Fibroblast of lung (primary cell): Measurements from ENCODE around the gene TMEM255B. TPM values are rescaled to one million over a fixed set of nuclear protein-coding genes. Genes with fewer than 3 reads are reported as not detected.

Source experiments
- DNase-seq, 2 donors: peaks; one replicate each; pipeline versions ENCODE4 v3.0.0 to v3.0.0-alpha.2; 2010; ENCODE audit warnings: low read depth in 2 of 2
- H2AFZ ChIP-seq: 2 replicates; pipeline ENCODE4 v1.5.1; 2012; ENCODE audit warnings: low read length, control low read depth, inconsistent platforms
- H3K27ac ChIP-seq: 2 replicates; pipeline ENCODE4 v1.5.1; 2011; ENCODE audit warnings: low read length, control low read depth; ENCODE audit not compliant: insufficient read depth
- H3K27me3 ChIP-seq: 2 replicates; pipeline ENCODE4 v1.5.1; 2011; ENCODE audit warnings: mild to moderate bottlenecking, low read length; ENCODE audit not compliant: control insufficient read depth, insufficient read depth
- H3K36me3 ChIP-seq: 2 replicates; pipeline ENCODE4 v1.5.1; 2011; ENCODE audit warnings: low read length; ENCODE audit not compliant: control insufficient read depth, insufficient read depth
- H3K4me1 ChIP-seq: 2 replicates; pipeline ENCODE4 v1.5.1; 2011; ENCODE audit warnings: low read length; ENCODE audit not compliant: control insufficient read depth, insufficient read depth; ENCODE audit errors: extremely low read depth
- H3K4me2 ChIP-seq: 2 replicates; pipeline ENCODE4 v1.5.1; 2011; ENCODE audit warnings: low read length, control low read depth; ENCODE audit not compliant: insufficient read depth; ENCODE audit errors: extremely low read depth
- H3K4me3 ChIP-seq, 4 experiments: fragments of 200-600 bp in 1 of 4; sonication (generic) in 1 of 4; replicated peaks in 1 of 4; 2 replicates each; pipeline ENCODE4 v1.5.1; 2011 to 2016; ENCODE audit warnings: low read length in 4 of 4, low read depth in 3 of 4, mild to moderate bottlenecking in 3 of 4, control low read depth in 2 of 4, inconsistent platforms in 1 of 4, mixed read lengths in 1 of 4; ENCODE audit not compliant: insufficient read depth in 1 of 4; ENCODE audit errors: control extremely low read depth in 1 of 4
- H3K79me2 ChIP-seq: 2 replicates; pipeline ENCODE4 v1.5.1; 2012; ENCODE audit warnings: mild to moderate bottlenecking, low read length, inconsistent platforms; ENCODE audit not compliant: control insufficient read depth, insufficient read depth
- H3K9ac ChIP-seq: 2 replicates; pipeline ENCODE4 v1.5.1; 2011; ENCODE audit warnings: mild to moderate bottlenecking, low read length, control low read depth; ENCODE audit not compliant: insufficient read depth
- H3K9me3 ChIP-seq: 2 replicates; pipeline ENCODE4 v1.5.1; 2012; ENCODE audit warnings: low read depth, low read length; ENCODE audit not compliant: control insufficient read depth, insufficient read depth
- H4K20me1 ChIP-seq: 2 replicates; pipeline ENCODE4 v1.5.1; 2011; ENCODE audit warnings: low read length; ENCODE audit not compliant: control insufficient read depth, insufficient read depth; ENCODE audit errors: extremely low read depth
- CTCF ChIP-seq, 2 donors: IDR thresholded peaks in 1 of 2; conservative IDR thresholded peaks in 1 of 2; 1 replicate in 1 of 2; 2 replicates in 1 of 2; pipeline ENCODE4 v1.5.1; 2011 to 2012; ENCODE audit warnings: low read length in 2 of 2, control low read depth in 1 of 2, inconsistent platforms in 1 of 2, low read depth in 1 of 2, mild to moderate bottlenecking in 1 of 2
- EZH2 ChIP-seq: IDR thresholded peaks from 2 replicates; pipeline ENCODE4 v1.5.1; 2012; ENCODE audit warnings: low read length, control low read depth, mild to moderate bottlenecking; ENCODE audit errors: missing control alignments
- polyA plus RNA-seq, 2 donors: library from polyadenylated mRNA; depleted of rRNA in 1 of 2; stranded (reverse) in 1 of 2; unstranded in 1 of 2; fragments of >200 nt; gene quantifications; 2 replicates each; pipeline ENCODE4 v1.2.1, GENCODE V29; 2011 to 2012; ENCODE audit warnings: missing spikeins in 1 of 2
- total RNA-seq: library from RNA; depleted of rRNA; stranded (reverse); fragments of >200 nt; gene quantifications from 2 replicates; pipeline ENCODE4 v1.2.1, GENCODE V29; 2014

Gene TMEM255B
- total and polyA plus RNA-seq, 2 donors (not counting 1 experiment from before 2014, with no cell fraction given) = 2.4 to 10.4 TPM

- H3K36me3 ChIP-seq = peaks cover 18% of the 10 kb centered on the region
- TF ChIP-seq CTCF (conservative IDR thresholded peaks at IDR 0.05 in 1 of 2, IDR thresholded peaks at IDR 0.05 in 1 of 2; ENCODE audit: low read depth in 1 of 2, low read length in 2 of 2) = no peak
- no peak for TF ChIP-seq EZH2
- H3K4me2 ChIP-seq = no peak overlapping the region
Observed at GRCh38 chr13:113848020-113848419, 89.0 kb downstream of the TMEM255B start.

GRCh38 chr13:113848431-113849260 is 89.6 kb downstream of the TMEM255B start:
- Histone ChIP-seq H3K36me3 (peaks cover 17% of the 10 kb centered on the region), H3K4me2 (no peak overlapping the region), H4K20me1 (no peaks in the 10 kb centered on the region), H3K4me3 (no peak overlapping the region), H3K79me2 (peaks cover 94% of the 10 kb centered on the region), H3K27ac (no peak overlapping the region), H3K4me1 (peaks cover 14% of the 10 kb centered on the region), H2AFZ (no peak overlapping the region), H3K27me3 (no peaks in the 10 kb centered on the region), H3K9ac (no peak overlapping the region), H3K9me3 (no peaks in the 10 kb centered on the region)
- no peak for DNase-seq
- TF ChIP-seq CTCF (conservative IDR thresholded peaks at IDR 0.05 in 1 of 2, IDR thresholded peaks at IDR 0.05 in 1 of 2; ENCODE audit: low read depth in 1 of 2, low read length in 2 of 2) = no peak
- TF ChIP-seq EZH2 = no peak

More at GRCh38 chr13:113848020-113848419, 89.0 kb downstream of the TMEM255B start:
- DNase-seq = no peak
- Histone ChIP-seq H3K79me2 (peaks cover 92% of the 10 kb centered on the region), H3K9me3 (no peaks in the 10 kb centered on the region), H3K4me1 (peaks cover 10% of the 10 kb centered on the region), H2AFZ (no peak overlapping the region), H3K27me3 (no peaks in the 10 kb centered on the region), H3K27ac (no peak overlapping the region), H3K9ac (no peak overlapping the region), H4K20me1 (no peaks in the 10 kb centered on the region), H3K4me3 (no peak overlapping the region)

- Histone ChIP-seq H3K27me3 (no peaks in the 10 kb centered on the region), H3K36me3 (peaks cover 12% of the 10 kb centered on the region), H3K4me3 (no peak overlapping the region), H3K9ac (no peak overlapping the region), H3K4me2 (no peak overlapping the region), H3K4me1 (peaks cover 23% of the 10 kb centered on the region), H3K9me3 (no peaks in the 10 kb centered on the region), H2AFZ (no peak overlapping the region), H3K27ac (no peak overlapping the region), H3K79me2 (peaks cover 95% of the 10 kb centered on the region), H4K20me1 (peaks cover 2% of the 10 kb centered on the region)
- no peak for TF ChIP-seq CTCF (conservative IDR thresholded peaks at IDR 0.05 in 1 of 2, IDR thresholded peaks at IDR 0.05 in 1 of 2; ENCODE audit: low read depth in 1 of 2, low read length in 2 of 2)
- TF ChIP-seq EZH2 = no peak
- DNase-seq = peak in 1 of 2 donors; percentile 51
Observed at GRCh38 chr13:113849546-113849945, 90.5 kb downstream of the TMEM255B start.
